Loucy (cell line): Measurements from ENCODE around the gene PFN3.

Source experiments
- H2AFZ ChIP-seq: fragments of 200-600 bp; sonication (generic); 2 replicates; pipeline ENCODE4 v1.6.0; 2016; ENCODE audit warnings: antibody characterized with exemption, mild to moderate bottlenecking, low read length, moderate library complexity
- H3F3A ChIP-seq: fragments of 200-600 bp; 2 replicates; pipeline ENCODE4 v1.6.0; 2016; ENCODE audit warnings: antibody characterized with exemption, low read depth, mild to moderate bottlenecking
- H3K27me3 ChIP-seq: fragments of 200-600 bp; sonication (generic); 2 replicates; pipeline ENCODE4 v1.6.1; 2014; ENCODE audit warnings: low read length, mild to moderate bottlenecking; ENCODE audit not compliant: insufficient read depth, poor library complexity, severe bottlenecking
- H3K36me3 ChIP-seq: fragments of 200-600 bp; sonication (generic); 2 replicates; pipeline ENCODE4 v1.6.1; 2016; ENCODE audit warnings: low read length; ENCODE audit not compliant: insufficient read depth
- H3K4me1 ChIP-seq: fragments of 200-600 bp; sonication (generic); 2 replicates; pipeline ENCODE4 v1.5.1; 2014; ENCODE audit warnings: low read length, mild to moderate bottlenecking; ENCODE audit not compliant: insufficient read depth, poor library complexity, severe bottlenecking
- H3K4me2 ChIP-seq: fragments of 200-600 bp; sonication (generic); 2 replicates; pipeline ENCODE4 v1.6.0; 2014; ENCODE audit warnings: antibody characterized with exemption, low read length, low read depth, mild to moderate bottlenecking; ENCODE audit not compliant: poor library complexity, severe bottlenecking
- H3K4me3 ChIP-seq: fragments of 200-600 bp; sonication (generic); 2 replicates; pipeline ENCODE4 v1.5.1; 2014; ENCODE audit warnings: low read length, mild to moderate bottlenecking, mixed read lengths; ENCODE audit not compliant: poor library complexity, severe bottlenecking
- H3K79me2 ChIP-seq: fragments of 200-600 bp; sonication (generic); 2 replicates; pipeline ENCODE4 v1.6.1; 2014; ENCODE audit warnings: low read length; ENCODE audit not compliant: insufficient read depth
- H3K9ac ChIP-seq: fragments of 200-600 bp; sonication (generic); 2 replicates; pipeline ENCODE4 v1.6.0; 2014; ENCODE audit warnings: mild to moderate bottlenecking, low read depth, low read length, moderate library complexity; ENCODE audit not compliant: poor library complexity, severe bottlenecking
- H3K9me2 ChIP-seq: fragments of 200-600 bp; sonication (generic); replicated peaks from 2 replicates; pipeline ENCODE4 v1.6.1; 2016; ENCODE audit warnings: low read depth, low read length, mixed read lengths
- H3K9me3 ChIP-seq: fragments of 200-600 bp; sonication (generic); 2 replicates; pipeline ENCODE4 v1.6.1; 2014; ENCODE audit warnings: mild to moderate bottlenecking, antibody characterized with exemption, low read length, low read depth; ENCODE audit not compliant: insufficient read depth
- H4K20me1 ChIP-seq: fragments of 200-600 bp; sonication (generic); 2 replicates; pipeline ENCODE4 v1.6.0; 2014; ENCODE audit warnings: antibody characterized with exemption, low read length, mild to moderate bottlenecking; ENCODE audit not compliant: insufficient read depth, poor library complexity, severe bottlenecking
- EZH2phosphoT487 ChIP-seq: fragments of 200-600 bp; IDR thresholded peaks from 2 replicates; pipeline ENCODE4 v1.6.1; 2018; ENCODE audit warnings: antibody characterized with exemption, mild to moderate bottlenecking, moderate library complexity, borderline replicate concordance
- TF ChIP-seq, protein P1 (sequence below): fragments of 200-600 bp; sonication (generic); conservative IDR thresholded peaks from 2 replicates; pipeline ENCODE4 v1.5.1; 2014; ENCODE audit warnings: mild to moderate bottlenecking, antibody characterized with exemption, low read length

Gene PFN3

DNA sequence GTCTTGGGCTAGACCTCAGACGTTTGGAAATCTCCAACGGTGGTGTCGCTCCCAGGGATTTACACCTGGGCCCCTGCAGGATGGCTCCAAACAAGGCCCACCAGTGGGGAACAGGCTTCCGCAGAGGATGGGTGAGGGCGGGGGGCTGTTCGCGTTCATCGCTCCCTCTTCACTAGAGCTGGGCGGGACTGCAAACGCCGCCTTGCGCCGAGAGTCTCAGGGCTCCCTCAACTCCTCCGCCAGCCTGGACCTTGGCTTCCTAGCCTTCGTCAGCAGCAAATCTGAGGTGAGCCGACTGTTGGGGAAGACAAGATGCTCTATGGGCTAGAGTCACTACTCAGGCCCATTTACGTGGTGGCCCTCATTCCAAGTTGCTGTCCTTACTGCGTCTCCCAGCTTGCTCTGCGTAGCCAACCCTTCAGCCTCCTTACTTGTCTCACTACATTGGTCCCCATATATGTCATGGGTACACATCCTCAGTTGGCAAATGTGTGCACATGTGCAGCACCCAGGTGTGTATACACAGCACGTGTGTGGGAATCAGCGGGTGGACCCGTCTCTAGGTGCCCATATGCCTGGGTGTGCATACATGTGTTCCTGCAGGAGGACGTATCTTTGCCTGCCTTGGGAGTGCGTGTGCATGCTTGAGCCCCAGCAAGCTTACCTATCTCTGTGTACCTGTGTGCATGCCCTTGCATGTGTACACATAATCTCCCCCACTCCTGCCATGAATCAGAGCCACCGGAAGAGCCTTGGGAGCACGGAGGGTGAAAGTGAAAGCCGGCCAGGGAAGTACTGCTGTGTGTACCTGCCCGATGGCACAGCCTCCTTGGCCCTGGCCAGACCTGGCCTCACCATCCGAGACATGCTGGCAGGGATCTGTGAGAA is 32.2 kb downstream of the PFN3 start:
- Histone ChIP-seq H3F3A (no peaks in the 10 kb centered on the region), H3K9me2 (no peaks in the 10 kb centered on the region), H4K20me1 (no peaks in the 10 kb centered on the region), H3K9ac (no peak overlapping the region), H3K9me3 (no peaks in the 10 kb centered on the region), H3K36me3 (0 out of 2 replicates have a peak, but pooled peaks cover 4% of the 10 kb centered on the region), H3K4me3 (no peak overlapping the region), H3K4me1 (peaks cover 25% of the 10 kb centered on the region), H3K27me3 (no peaks in the 10 kb centered on the region), H3K4me2 (no peak overlapping the region), H3K79me2 (peaks cover 4% of the 10 kb centered on the region; the same call in 1 of the 2 replicates), H2AFZ (no peak overlapping the region)
- TF ChIP-seq EZH2phosphoT487: no peak
- TF ChIP-seq, protein P1, sequence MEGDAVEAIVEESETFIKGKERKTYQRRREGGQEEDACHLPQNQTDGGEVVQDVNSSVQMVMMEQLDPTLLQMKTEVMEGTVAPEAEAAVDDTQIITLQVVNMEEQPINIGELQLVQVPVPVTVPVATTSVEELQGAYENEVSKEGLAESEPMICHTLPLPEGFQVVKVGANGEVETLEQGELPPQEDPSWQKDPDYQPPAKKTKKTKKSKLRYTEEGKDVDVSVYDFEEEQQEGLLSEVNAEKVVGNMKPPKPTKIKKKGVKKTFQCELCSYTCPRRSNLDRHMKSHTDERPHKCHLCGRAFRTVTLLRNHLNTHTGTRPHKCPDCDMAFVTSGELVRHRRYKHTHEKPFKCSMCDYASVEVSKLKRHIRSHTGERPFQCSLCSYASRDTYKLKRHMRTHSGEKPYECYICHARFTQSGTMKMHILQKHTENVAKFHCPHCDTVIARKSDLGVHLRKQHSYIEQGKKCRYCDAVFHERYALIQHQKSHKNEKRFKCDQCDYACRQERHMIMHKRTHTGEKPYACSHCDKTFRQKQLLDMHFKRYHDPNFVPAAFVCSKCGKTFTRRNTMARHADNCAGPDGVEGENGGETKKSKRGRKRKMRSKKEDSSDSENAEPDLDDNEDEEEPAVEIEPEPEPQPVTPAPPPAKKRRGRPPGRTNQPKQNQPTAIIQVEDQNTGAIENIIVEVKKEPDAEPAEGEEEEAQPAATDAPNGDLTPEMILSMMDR: no peak

DNA sequence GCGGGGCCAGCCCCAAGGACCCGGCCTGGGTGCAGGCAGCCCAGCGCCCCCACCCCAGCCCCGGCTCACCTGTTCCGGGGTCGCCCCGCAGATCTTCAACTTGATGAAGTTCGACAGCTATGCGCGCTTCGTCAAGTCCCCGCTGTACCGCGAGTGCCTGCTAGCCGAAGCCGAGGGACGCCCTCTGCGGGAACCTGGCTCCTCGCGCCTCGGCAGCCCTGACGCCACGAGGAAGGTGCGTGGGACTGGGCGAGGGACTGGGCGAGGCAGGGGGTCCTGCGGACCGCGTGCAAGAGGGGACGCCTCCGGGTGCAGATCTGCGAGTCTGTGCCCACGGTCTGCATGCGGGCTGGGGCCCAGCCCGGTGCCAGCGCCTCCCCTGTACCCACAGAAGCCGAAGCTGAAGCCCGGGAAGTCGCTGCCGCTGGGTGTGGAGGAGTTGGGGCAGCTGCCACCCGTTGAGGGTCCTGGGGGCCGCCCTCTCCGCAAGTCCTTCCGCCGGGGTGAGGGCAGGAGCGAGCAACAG is 33.1 kb downstream of the PFN3 start:
- no peak for TF ChIP-seq EZH2phosphoT487
- Histone ChIP-seq H3K36me3 (0 out of 2 replicates have a peak, but pooled peaks cover 4% of the 10 kb centered on the region), H3K4me3 (no peak overlapping the region), H3F3A (no peaks in the 10 kb centered on the region), H3K9ac (no peak overlapping the region), H3K4me1 (peaks cover 17% of the 10 kb centered on the region), H3K9me2 (no peaks in the 10 kb centered on the region), H3K4me2 (no peak overlapping the region), H2AFZ (no peak overlapping the region), H3K79me2 (peaks cover 5% of the 10 kb centered on the region; the same call in 1 of the 2 replicates), H3K9me3 (no peaks in the 10 kb centered on the region), H4K20me1 (no peaks in the 10 kb centered on the region), H3K27me3 (no peaks in the 10 kb centered on the region)

DNA sequence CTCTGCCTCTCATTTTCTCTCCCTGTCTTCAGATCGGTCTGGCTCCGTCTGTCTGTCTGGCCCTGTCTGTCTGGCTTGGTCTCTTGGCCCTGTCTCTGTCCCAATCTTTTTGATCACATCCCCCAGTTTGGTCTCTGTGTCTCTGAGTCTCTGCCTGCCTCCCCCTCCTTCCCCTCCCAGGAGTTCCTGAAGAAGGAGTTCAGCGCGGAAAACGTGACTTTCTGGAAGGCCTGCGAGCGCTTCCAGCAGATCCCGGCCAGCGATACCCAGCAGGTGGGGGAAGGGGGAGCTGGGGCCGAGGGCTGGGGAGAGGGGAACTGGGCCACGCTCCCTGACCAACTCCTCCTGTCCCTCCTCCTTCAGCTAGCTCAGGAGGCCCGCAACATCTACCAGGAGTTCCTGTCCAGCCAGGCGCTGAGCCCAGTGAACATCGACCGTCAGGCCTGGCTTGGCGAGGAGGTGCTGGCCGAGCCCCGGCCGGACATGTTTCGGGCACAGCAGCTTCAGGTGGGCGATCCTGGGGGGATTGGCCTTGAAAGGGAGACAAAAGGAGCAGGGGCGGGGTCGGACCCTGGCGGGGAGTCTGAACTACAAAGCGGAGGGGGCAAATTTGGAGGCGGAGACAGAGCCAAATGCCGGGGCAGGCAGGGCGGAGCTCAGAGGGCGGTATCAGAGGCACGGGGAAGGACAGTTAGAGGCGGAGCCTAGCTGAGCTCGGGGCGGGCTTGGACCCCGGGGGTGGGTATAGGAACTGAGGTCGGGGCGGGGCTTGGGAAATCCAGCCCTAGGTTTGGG is 33.7 kb downstream of the PFN3 start:
- Histone ChIP-seq H3K4me1 (peaks cover 11% of the 10 kb centered on the region), H3K4me2 (no peak overlapping the region), H3K36me3 (0 out of 2 replicates have a peak, but pooled peaks cover 4% of the 10 kb centered on the region), H3K27me3 (no peaks in the 10 kb centered on the region), H3K79me2 (peaks cover 5% of the 10 kb centered on the region; the same call in 1 of the 2 replicates), H3K9ac (no peak overlapping the region), H3K4me3 (no peak overlapping the region), H3K9me2 (no peaks in the 10 kb centered on the region), H3F3A (no peaks in the 10 kb centered on the region), H2AFZ (no peak overlapping the region), H3K9me3 (no peaks in the 10 kb centered on the region), H4K20me1 (no peaks in the 10 kb centered on the region)
- TF ChIP-seq EZH2phosphoT487: no peak
- TF ChIP-seq, protein P1: no peak
